ENCODE results near the gene B4GALT6.

The B4GALT6 gene

DNA sequence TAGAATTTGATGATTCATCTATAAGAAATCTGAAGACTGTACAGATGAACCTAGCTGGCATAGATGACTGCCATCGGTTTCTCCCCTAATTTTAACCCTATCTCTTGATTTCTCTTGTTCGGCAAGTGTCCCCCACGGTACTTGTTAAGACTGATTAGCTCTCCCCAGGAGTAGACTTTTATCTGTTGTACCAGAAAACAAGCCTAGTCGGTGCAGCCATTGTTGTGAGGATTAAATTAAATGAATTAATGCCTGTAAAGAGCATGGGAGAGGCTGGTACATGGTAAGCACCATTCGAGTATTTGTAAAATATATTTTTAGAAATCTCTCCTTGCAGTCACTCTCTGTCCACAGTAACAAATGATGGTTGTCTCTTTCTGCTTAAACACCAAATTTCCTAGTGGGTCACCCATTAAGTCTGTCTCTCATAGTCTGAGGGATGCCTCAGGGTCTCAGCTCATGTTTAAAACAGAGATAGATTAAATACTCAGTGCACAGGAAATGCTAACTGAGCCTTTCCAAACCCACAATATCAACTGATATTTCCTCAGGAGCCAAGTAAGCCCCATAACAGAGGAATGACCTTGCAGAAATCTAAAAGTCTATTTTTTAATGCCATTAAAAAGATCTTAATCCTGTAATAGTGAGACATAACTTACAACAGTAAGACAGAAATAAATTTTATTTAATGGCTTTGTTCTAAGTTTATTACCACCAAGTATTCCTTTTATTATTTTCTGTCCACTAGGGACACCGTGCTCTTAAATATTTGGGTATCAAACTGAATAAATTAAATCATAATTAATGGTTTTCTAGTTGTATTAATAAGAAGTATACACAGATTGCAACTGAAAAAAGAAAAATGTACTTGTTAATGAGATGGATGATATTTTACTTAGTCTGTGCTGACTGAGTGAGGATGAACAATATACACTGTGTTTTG lies 2.9 kb upstream of the B4GALT6 start:
- DNase-seq (ENCODE audit: low read depth): no peak

DNA sequence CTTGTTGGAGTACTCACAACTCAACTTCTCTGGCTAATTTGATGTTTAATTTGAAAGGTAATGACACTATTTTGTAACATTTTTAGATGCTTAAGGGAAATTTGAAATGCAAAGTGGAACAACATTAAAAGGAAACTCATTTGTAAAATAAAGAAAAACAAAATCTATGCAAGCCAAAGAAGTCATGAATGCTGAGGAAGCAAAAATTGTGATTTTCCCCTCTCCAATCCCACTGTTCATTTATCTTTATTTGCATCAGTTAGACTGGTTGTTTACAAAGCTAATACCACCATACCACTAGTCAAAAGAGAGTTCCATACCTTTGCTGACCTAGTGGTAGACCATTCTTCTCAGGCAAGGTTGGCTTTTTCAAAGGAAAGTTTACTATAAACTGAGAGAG lies 2.2 kb upstream of the B4GALT6 start:
- no peak for DNase-seq (ENCODE audit: low read depth)

DNA sequence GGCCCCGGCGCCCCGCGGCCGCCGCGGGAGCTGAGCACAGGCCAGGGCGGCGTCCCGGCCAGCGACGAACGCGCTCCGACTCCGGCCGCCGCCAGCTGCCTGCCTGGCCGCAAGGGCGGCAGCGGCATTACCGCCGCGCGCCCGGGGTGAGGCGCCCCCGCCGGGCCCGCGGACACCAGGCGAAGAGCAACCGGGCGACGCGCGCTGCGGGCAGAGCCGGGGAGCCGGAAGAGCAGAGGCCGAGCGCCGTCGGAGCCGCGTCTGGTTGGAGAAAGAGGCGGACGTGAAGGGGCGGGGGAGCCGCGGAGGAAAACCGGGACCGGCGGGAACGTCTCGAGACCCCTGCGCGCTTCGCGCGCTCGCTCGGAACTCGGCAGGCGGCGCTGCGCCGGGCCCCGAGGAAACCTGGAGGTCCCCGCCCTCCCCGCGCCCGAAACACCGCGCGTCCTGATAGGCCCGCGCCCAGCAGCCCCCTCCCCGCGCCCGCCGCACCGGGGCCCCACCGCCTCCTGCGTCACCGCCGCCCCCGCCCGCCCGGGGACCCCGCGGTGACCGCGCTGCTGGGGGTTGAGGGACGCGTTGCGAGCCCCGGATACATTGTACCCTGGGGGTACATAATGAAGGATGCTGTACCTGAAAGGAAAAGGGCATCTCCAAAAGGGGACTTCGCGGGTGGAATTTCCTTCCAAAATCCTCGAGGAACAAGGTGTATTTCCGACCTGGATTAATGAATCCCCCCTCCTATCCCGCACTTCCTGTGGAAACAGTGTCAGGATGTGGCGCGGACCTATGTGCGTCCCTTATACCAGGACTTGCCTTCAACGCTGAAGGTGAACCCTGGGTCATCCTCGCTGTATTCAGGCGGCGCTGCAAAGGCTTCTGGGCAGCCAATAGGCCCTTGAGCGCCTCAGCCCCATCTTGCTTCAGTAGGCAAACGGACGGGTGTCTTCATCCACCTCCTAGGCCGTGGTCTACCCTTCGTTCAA lies 1.0 kb upstream of the B4GALT6 start:
- DNase-seq (ENCODE audit: low read depth): no peak

- no peak for DNase-seq (ENCODE audit: low read depth)
Observed at GRCh38 chr18:31683968-31684278, 458 bp downstream of the B4GALT6 start.

GRCh38 chr18:31683106-31683505 lies 1.3 kb downstream of the B4GALT6 start:
- no peak for DNase-seq (ENCODE audit: low read depth)

GRCh38 chr18:31680831-31681568 lies 3.4 kb downstream of the B4GALT6 start:
- DNase-seq (ENCODE audit: low read depth): no peak

GRCh38 chr18:31680433-31680811 lies 4.0 kb downstream of the B4GALT6 start:
- no peak for DNase-seq (ENCODE audit: low read depth)

DNA sequence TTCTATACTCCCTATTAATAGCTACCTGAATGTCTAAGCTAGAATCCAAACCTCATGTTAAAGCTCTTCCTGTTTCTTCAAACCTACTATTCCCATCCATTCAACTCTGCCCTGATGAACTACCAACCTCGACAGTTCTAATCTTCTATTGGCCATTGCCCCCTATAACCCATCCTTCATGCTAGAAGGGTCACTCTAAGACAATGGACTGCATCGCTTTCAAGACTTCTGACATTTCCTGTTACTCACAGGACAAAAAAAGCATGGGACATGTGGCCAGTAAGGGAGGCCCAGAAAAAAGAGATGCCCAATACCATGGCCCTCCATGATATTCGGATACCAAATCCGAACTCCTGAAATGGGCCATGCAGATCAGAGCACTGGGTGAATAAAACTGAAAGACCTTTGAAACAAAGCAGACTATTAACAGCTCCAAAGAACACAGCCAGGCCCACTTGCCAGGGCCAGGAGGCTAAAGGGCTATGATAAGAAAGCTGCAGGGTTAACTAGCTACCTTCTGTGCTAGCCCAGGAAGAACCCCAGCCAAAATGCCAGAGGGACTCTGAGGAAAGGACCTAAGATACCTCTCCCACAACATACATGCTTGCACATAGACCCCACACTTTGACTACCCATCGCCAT lies 4.5 kb downstream of the B4GALT6 start:
- no peak for DNase-seq (ENCODE audit: low read depth)

DNA sequence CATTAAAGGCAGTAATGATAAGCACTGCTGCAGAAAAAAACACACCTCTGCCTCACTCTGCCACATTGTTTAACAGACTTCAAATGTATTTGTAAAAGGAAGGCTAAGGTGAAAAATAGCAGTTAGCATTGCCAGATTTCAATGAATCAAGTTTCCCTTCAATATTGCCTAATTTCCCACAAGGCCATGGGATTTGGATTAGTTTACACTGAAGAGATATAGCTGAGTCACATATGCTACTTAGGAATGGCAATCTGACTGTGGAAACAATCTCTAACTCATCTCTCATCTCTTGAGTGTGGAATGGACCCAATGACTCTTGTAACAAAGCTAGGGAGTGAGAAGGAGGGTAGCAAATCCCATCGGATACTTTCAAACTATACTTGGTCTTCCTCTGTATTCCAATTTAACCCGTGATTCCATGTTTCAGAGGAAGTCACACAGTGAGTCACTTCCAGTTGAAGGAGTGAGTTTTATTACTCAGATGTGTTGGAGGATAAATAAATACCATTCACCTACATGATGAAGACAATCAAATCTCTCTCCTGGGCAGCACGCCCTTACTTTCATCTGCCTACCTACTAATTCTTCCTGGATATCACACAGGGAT lies 5.1 kb downstream of the B4GALT6 start:
- DNase-seq (ENCODE audit: low read depth): no peak

GRCh38 chr18:31678425-31678824 lies 6.0 kb downstream of the B4GALT6 start:
- no peak for DNase-seq (ENCODE audit: low read depth)

GRCh38 chr18:31677592-31677991 lies 6.8 kb downstream of the B4GALT6 start:
- DNase-seq (ENCODE audit: low read depth): no peak

GRCh38 chr18:31675404-31675803 lies 9.0 kb downstream of the B4GALT6 start:
- no peak for DNase-seq (ENCODE audit: low read depth)

- DNase-seq (ENCODE audit: low read depth): no peak
Observed at GRCh38 chr18:31672628-31673135, 11.7 kb downstream of the B4GALT6 start.

DNA sequence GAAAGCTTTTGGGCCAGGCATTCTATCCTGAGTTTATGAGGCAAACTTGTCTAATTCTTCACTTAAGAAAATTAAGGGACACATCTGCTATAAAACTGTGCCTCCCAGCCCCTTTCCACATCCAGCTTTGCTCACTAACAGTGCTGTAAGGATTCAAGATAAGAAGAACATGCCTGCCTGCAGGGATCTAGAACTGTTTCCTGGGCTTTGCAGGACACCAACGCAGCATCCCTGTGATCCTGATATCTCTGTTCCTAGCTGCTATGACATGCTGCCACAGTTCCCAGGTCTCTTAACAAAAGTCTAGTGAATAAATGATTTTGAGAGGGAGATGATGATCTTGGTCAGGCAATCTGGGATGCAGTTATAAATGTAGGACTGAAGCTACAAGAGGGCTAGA lies 12.4 kb downstream of the B4GALT6 start:
- no peak for DNase-seq (ENCODE audit: low read depth)

- no peak for DNase-seq (ENCODE audit: low read depth)
Observed at GRCh38 chr18:31669541-31669940, 14.8 kb downstream of the B4GALT6 start.

DNA sequence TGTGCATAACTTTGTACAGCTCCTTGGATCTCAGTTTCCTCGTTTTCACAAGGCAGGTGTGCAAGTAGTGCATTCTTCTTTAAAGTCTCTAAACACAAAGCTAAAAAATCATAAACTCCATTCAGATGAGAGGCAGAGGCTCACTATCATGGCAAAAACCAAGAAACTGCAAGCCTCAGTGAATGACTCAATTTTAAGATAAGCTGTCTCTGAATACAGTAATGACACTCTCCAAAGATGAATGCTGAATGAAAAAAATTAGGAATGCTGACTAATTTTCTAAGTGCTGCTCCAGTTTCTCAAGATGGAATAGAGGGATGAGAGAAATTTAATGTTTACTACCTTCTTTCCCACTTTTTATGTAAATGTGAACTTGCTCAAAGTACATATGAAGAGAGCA lies 17.2 kb downstream of the B4GALT6 start:
- DNase-seq (ENCODE audit: low read depth): no peak

DNA sequence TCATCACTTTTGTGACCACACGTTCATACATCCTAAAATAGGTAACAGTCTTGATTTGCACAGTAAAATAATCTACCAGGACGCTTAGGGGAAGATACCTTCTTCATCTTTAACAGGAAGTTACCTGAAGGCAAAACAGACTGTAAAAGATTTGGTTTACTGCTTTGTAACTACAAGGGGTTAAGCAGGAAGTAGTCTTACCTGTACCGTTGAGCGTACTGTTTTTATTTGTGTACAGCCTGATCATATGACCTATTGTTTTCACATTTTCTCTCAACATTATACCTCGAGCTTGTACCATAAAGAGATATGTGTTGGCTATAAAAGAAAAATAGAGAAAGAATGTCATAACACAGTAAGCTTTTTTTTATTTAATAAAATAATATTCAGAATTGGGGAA lies 18.3 kb downstream of the B4GALT6 start:
- no peak for DNase-seq (ENCODE audit: low read depth)

DNA sequence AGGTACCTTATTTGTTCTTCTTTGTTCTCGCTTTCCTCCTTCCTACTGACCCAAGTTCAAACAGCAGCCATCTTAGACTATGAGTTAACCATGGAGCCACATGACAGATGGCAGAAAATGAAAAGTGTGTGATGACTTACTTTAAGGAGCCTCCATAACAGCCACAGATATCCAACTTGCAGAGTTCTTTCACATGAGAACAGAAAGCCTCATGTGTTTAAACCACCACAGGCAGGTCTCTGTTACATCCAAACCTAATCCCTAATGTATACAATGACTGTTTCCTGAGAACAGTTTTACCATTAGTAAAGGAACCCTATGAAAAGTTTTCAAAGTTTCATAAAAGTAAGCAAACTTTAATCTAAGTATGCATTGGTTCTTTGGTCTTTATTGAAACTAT lies 20.3 kb downstream of the B4GALT6 start:
- no peak for DNase-seq (ENCODE audit: low read depth)

DNA sequence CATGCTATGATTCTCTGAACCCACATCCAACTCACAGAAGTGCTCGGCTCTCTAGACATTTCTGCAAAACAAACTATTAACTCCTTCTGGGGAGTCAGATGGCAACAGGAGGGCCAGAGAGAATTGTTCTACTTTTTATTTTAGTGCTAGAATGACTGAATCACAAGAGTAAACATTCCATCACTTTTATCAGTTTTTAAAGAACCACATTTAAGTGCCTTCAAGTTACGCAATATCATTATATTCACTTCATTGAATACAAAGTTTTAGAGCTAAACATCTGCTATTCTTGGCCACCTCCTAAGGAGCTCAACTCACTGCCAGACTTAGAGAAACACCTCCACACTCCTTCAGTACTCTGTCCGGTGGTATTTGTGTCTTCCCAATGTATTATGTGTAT lies 22.4 kb downstream of the B4GALT6 start:
- no peak for DNase-seq (ENCODE audit: low read depth)

DNA sequence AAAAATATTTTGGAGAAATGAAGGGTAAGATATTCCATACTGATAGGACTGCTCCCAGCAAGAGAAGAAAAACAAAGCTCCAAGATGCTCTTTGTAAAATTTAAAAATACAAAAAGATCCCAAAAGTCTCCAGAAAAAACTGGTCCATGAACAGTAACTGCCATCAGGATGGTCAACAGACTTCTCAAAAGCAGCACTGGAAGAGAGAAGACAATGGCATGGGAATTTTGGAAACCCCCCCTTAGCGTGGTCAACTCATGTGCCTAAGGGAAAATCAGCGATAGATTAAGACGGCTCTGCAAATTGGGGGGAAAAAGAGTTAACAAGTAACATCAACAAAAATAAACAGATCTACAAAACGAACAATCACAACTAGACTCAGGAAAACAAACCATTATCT lies 23.6 kb downstream of the B4GALT6 start:
- DNase-seq (ENCODE audit: low read depth): no peak

DNA sequence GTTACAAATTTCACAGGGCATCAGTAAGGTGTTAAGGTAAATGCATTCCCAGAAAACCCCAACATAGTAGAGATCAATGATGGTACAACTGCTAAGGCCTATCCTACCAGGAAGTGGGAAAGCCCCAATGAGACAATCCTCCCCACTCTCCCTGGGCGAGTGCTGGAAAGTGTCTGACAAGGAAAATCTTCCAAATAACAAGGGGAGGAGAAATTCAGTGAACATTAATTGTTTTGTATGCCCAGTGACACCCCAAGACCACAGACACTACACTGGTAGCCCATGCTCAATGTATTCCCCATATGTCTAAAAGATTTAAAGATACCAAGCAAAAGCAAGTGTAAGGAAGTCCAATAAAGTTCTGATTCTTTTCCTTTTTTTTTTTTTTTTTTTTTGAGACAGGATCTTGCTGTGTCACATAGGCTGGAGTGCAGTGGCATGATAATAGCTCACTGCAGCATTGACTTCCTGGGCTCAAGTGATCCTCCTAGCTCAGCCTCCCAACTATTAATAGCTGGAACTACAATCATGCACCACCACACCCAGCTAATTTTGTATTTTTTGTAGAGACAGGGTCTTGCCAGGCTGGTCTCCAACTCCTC lies 24.7 kb downstream of the B4GALT6 start:
- DNase-seq (ENCODE audit: low read depth): no peak
